WTC11 (cell line): ENCODE measurements around the gene ELFN2. TPM values are rescaled to one million over a fixed set of nuclear protein-coding genes. Genes with fewer than 3 reads are reported as not detected.

Experiments used
- ATAC-seq: fragments of 200-7000 bp; cut with Tn5 transposase; 2 replicates; pipeline ENCODE4 v1.10.0; 2021; ENCODE audit warnings: mild to moderate bottlenecking, moderate library complexity
- CTCF ChIA-PET: fragments of 300-600 bp; sonication (Branson Sonifier 250); formaldehyde crosslinking; loops from one replicate; lab custom pipeline; 2021; ENCODE audit warnings: antibody characterized with exemption; lab: Charles Lee
- POLR2A ChIA-PET: fragments of 350-600 bp; sonication (Branson Sonifier 250); formaldehyde crosslinking; loops from one replicate; lab custom pipeline; 2021; ENCODE audit warnings: antibody characterized with exemption; lab: Charles Lee
- DNase-seq: peaks from one replicate; pipeline ENCODE4 v3.0.0; 2021; ENCODE audit warnings: low spot score
- H3K27ac Mint-ChIP-seq: 2 replicates; pipeline ENCODE4 v1.8.0; 2021; ENCODE audit warnings: mixed read lengths
- H3K27me3 Mint-ChIP-seq: 2 replicates; pipeline ENCODE4 v1.8.0; 2021; ENCODE audit warnings: low read depth, mild to moderate bottlenecking, moderate library complexity, mixed read lengths
- H3K36me3 Mint-ChIP-seq: 2 replicates; pipeline ENCODE4 v1.8.0; 2021; ENCODE audit warnings: mixed read lengths
- H3K4me1 Mint-ChIP-seq: 2 replicates; pipeline ENCODE4 v1.8.0; 2022; ENCODE audit warnings: mixed read lengths
- H3K4me3 Mint-ChIP-seq: 2 replicates; pipeline ENCODE4 v1.8.0; 2021; ENCODE audit warnings: mild to moderate bottlenecking, moderate library complexity, mixed read lengths
- H3K9me3 Mint-ChIP-seq: 2 replicates; pipeline ENCODE4 v1.8.0; 2021; ENCODE audit warnings: mixed read lengths
- AFF4 ChIP-seq: sonication (generic); formaldehyde crosslinking; IDR thresholded peaks from 2 replicates; pipeline ENCODE4 v1.8.1; 2023; ENCODE audit warnings: mild to moderate bottlenecking, missing genetic modification reagents, borderline replicate concordance
- AR ChIP-seq: fragments of 250-450 bp; sonication (Bioruptor Pico); IDR thresholded peaks from 2 replicates; pipeline ENCODE4 v1.9.0; 2021; ENCODE audit warnings: mild to moderate bottlenecking
- CREM ChIP-seq: sonication (generic); formaldehyde crosslinking; IDR thresholded peaks from 2 replicates; pipeline ENCODE4 v1.8.1; 2022; ENCODE audit warnings: mild to moderate bottlenecking, missing genetic modification reagents, moderate library complexity
- E2F4 ChIP-seq: sonication (generic); formaldehyde crosslinking; IDR thresholded peaks from 2 replicates; pipeline ENCODE4 v1.8.1; 2022; ENCODE audit warnings: low read depth, mild to moderate bottlenecking, moderate library complexity, missing genetic modification reagents, borderline replicate concordance
- ESRRA ChIP-seq: sonication (generic); formaldehyde crosslinking; IDR thresholded peaks from 2 replicates; pipeline ENCODE4 v1.8.1; 2022; ENCODE audit warnings: mild to moderate bottlenecking, missing genetic modification reagents, borderline replicate concordance
- ETV6 ChIP-seq: sonication (generic); formaldehyde crosslinking; IDR thresholded peaks from 2 replicates; pipeline ENCODE4 v1.8.1; 2022; ENCODE audit warnings: mild to moderate bottlenecking, missing genetic modification reagents
- GTF2I ChIP-seq: fragments of 250-450 bp; sonication (Bioruptor Pico); conservative IDR thresholded peaks from 2 replicates; pipeline ENCODE4 v1.4.0; 2021; ENCODE audit warnings: mild to moderate bottlenecking
- KAT7 ChIP-seq: sonication (generic); formaldehyde crosslinking; IDR thresholded peaks from 2 replicates; pipeline ENCODE4 v1.8.1; 2023; ENCODE audit warnings: missing genetic modification reagents, mild to moderate bottlenecking, borderline replicate concordance
- PREB ChIP-seq: sonication (generic); formaldehyde crosslinking; IDR thresholded peaks from 2 replicates; pipeline ENCODE4 v1.8.1; 2022; ENCODE audit warnings: mild to moderate bottlenecking, missing genetic modification reagents, moderate library complexity, borderline replicate concordance
- SMAD4 ChIP-seq: sonication (generic); formaldehyde crosslinking; IDR thresholded peaks from 2 replicates; pipeline ENCODE4 v1.8.0; 2022; ENCODE audit warnings: mild to moderate bottlenecking, missing genetic modification reagents
- SOX15 ChIP-seq: fragments of 250-450 bp; sonication (Bioruptor Pico); IDR thresholded peaks from 2 replicates; pipeline ENCODE4 v1.9.0; 2021; ENCODE audit warnings: mild to moderate bottlenecking
- ZNF121 ChIP-seq: sonication (generic); formaldehyde crosslinking; IDR thresholded peaks from 2 replicates; pipeline ENCODE4 v1.8.0; 2023; ENCODE audit warnings: missing genetic modification reagents
- ZNF263 ChIP-seq: sonication (generic); formaldehyde crosslinking; IDR thresholded peaks from 2 replicates; pipeline ENCODE4 v1.8.1; 2022; ENCODE audit warnings: low read depth, mild to moderate bottlenecking, moderate library complexity, missing genetic modification reagents
- ZNF317 ChIP-seq: sonication (generic); formaldehyde crosslinking; IDR thresholded peaks from 2 replicates; pipeline ENCODE4 v1.8.1; 2023; ENCODE audit warnings: low read depth, mild to moderate bottlenecking, moderate library complexity, missing genetic modification reagents, borderline replicate concordance
- total RNA-seq: library from RNA; stranded (reverse); gene quantifications from 3 replicates; pipeline ENCODE4 v1.2.3, GENCODE V29; 2021
- TF ChIP-seq, protein P1 (sequence below): sonication (generic); formaldehyde crosslinking; IDR thresholded peaks from 2 replicates; pipeline ENCODE4 v1.8.0; 2023; ENCODE audit warnings: mild to moderate bottlenecking, missing genetic modification reagents
- TF ChIP-seq, protein P2 (sequence below): sonication (generic); formaldehyde crosslinking; IDR thresholded peaks from 2 replicates; pipeline ENCODE4 v1.8.0; 2022; ENCODE audit warnings: missing genetic modification reagents

ELFN2 gene
- total RNA-seq, 1 experiment from 2014 or later: 0.87 TPM

DNA sequence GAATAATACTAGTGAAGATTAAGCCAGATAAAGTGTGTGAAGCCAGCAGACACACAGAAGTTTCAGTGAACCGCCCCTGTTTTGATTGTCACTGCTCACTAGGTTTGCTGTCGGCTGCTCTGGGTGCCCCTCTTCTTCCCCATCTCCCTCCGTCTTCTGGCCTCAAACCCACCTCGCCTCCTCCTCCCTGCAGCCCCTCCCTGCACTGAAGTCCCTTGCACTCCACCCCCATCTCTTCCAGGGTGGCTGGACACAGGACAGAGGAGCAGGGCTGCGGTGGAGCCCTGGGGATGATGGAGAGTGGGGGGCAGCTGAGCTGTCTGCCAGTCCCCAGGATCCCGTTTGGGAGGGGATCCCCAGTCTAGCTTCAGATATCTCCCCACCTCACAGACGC lies 91.5 kb downstream of the ELFN2 start:
- DNase-seq (no peak), ATAC-seq (no peak; the same call in 1 of the 2 replicates)
- Mint-ChIP-seq H3K27me3 (peaks cover 29% of the 10 kb centered on the region), H3K9me3 (no peaks in the 10 kb centered on the region), H3K4me1 (peaks cover 37% of the 10 kb centered on the region), H3K36me3 (no peaks in the 10 kb centered on the region), H3K4me3 (peak overlapping the region; percentile 74), H3K27ac (no peak overlapping the region)
- ChIA-PET CTCF (interaction anchor here (1.0 to 2.6 kb wide), 4 partner anchors 19 to 257 kb away, joined by 4 to 22 read pairs (median 8); no protein-coding TSS in a partner anchor), POLR2A (no interaction called here)
- no peak for TF ChIP-seq E2F4
- TF ChIP-seq CREM (CRISPR knock-in tag): no peak
- 0 out of 2 replicates have a peak, but pooled peaks have one; percentile 2 for TF ChIP-seq KAT7 (CRISPR knock-in tag)
- TF ChIP-seq ZNF263 (CRISPR knock-in tag): peak; percentile 36; the same call in 1 of the 2 replicates
- TF ChIP-seq SMAD4 (CRISPR knock-in tag): no peak

DNA sequence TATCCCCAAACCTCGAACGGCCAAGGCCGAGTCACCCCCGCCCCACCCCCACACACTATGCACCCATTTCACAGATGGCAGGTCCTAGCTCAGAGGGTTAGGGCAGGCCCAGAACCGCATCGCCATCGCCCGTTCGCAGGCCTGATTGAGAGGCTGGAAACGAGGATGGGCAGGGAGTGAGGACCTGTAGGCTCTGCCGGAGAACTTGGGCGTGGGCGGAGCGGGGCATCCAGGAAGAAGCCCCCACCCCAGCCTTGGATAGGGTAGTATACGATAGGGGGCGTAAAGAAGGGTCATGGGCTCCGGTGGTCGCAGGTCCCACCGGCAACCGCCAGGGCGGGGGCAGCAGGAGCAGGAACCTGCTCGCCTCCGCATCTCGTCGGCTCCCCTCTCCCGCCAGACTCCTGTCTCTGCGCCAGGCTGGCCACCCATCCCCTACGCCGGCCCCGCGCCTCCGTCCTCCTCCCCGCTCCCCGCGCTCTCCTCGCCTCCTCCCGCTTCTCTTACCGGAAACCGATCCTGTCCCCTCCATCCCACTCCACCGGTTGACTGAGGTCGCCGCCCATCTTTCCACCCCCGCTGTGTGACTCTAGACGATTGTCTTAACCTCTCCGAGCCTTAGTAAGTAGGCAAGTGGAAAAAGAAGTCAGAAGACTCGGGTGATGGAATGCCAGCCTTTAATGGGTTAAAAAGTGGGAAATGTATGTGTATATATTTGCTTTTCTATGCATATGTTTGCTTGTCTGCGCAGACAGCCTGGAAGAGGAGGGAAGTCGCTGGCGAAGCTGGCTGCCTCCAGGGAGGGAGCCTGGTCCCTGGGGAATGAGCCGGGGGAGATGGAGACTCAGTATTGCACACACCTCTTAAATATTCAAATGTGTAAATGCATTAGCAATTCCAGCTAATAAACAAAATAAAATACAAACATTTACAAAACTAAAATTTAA lies 92.1 kb downstream of the ELFN2 start:
- peak; percentile 53 for ATAC-seq
- ChIA-PET POLR2A (interaction anchor here (0.7 kb wide), 1 partner anchor 266 kb away, joined by 3 read pairs; no protein-coding TSS in a partner anchor), CTCF (interaction anchor here (0.8 to 2.6 kb wide), 20 partner anchors 11 to 273 kb away, joined by 3 to 22 read pairs (median 5); partner anchors contain the start of gene GGA1)
- peak; percentile 74 for DNase-seq
- H3K27me3 Mint-ChIP-seq: peaks cover 26% of the 10 kb centered on the region
- peaks cover 34% of the 10 kb centered on the region for H3K4me1 Mint-ChIP-seq
- no peaks in the 10 kb centered on the region for H3K9me3 Mint-ChIP-seq
- H3K4me3 Mint-ChIP-seq: peak overlapping the region; percentile 74
- no peak overlapping the region for H3K27ac Mint-ChIP-seq
- H3K36me3 Mint-ChIP-seq: no peaks in the 10 kb centered on the region
- no peak for TF ChIP-seq PREB
- no peak for TF ChIP-seq ZNF263 (CRISPR knock-in tag)
- no peak for TF ChIP-seq AFF4 (CRISPR knock-in tag)
- TF ChIP-seq, protein P1, sequence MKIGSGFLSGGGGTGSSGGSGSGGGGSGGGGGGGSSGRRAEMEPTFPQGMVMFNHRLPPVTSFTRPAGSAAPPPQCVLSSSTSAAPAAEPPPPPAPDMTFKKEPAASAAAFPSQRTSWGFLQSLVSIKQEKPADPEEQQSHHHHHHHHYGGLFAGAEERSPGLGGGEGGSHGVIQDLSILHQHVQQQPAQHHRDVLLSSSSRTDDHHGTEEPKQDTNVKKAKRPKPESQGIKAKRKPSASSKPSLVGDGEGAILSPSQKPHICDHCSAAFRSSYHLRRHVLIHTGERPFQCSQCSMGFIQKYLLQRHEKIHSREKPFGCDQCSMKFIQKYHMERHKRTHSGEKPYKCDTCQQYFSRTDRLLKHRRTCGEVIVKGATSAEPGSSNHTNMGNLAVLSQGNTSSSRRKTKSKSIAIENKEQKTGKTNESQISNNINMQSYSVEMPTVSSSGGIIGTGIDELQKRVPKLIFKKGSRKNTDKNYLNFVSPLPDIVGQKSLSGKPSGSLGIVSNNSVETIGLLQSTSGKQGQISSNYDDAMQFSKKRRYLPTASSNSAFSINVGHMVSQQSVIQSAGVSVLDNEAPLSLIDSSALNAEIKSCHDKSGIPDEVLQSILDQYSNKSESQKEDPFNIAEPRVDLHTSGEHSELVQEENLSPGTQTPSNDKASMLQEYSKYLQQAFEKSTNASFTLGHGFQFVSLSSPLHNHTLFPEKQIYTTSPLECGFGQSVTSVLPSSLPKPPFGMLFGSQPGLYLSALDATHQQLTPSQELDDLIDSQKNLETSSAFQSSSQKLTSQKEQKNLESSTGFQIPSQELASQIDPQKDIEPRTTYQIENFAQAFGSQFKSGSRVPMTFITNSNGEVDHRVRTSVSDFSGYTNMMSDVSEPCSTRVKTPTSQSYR (CRISPR knock-in tag): 0 out of 2 replicates have a peak, but pooled peaks have one; percentile 22
- TF ChIP-seq AR (CRISPR knock-in tag): no peak
- TF ChIP-seq, protein P2, sequence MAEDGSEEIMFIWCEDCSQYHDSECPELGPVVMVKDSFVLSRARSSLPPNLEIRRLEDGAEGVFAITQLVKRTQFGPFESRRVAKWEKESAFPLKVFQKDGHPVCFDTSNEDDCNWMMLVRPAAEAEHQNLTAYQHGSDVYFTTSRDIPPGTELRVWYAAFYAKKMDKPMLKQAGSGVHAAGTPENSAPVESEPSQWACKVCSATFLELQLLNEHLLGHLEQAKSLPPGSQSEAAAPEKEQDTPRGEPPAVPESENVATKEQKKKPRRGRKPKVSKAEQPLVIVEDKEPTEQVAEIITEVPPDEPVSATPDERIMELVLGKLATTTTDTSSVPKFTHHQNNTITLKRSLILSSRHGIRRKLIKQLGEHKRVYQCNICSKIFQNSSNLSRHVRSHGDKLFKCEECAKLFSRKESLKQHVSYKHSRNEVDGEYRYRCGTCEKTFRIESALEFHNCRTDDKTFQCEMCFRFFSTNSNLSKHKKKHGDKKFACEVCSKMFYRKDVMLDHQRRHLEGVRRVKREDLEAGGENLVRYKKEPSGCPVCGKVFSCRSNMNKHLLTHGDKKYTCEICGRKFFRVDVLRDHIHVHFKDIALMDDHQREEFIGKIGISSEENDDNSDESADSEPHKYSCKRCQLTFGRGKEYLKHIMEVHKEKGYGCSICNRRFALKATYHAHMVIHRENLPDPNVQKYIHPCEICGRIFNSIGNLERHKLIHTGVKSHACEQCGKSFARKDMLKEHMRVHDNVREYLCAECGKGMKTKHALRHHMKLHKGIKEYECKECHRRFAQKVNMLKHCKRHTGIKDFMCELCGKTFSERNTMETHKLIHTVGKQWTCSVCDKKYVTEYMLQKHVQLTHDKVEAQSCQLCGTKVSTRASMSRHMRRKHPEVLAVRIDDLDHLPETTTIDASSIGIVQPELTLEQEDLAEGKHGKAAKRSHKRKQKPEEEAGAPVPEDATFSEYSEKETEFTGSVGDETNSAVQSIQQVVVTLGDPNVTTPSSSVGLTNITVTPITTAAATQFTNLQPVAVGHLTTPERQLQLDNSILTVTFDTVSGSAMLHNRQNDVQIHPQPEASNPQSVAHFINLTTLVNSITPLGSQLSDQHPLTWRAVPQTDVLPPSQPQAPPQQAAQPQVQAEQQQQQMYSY (CRISPR knock-in tag): no peak
- TF ChIP-seq ZNF121 (CRISPR knock-in tag): peak; percentile 86
- TF ChIP-seq CREM (CRISPR knock-in tag): no peak
- TF ChIP-seq SOX15: no peak
- no peak for TF ChIP-seq ETV6 (CRISPR knock-in tag)
- no peak for TF ChIP-seq ZNF317 (CRISPR knock-in tag)
- TF ChIP-seq ESRRA (CRISPR knock-in tag): no peak
- TF ChIP-seq GTF2I (CRISPR knock-in tag): peak; percentile 94
